Calu3 (cell line): ENCODE measurements around the gene PARD3. TPM values are rescaled to one million over a fixed set of nuclear protein-coding genes. Genes with fewer than 3 reads are reported as not detected.

ENCODE experiments used
- BruUV-seq: library from RNA; stranded (reverse); fragments of 400-500 nt; replicated peaks from 2 replicates; lab custom pipeline; 2021; lab: Mats Ljungman, UMichigan
- CTCF ChIA-PET: fragments of 300-600 bp; sonication (Branson Sonifier 250); formaldehyde crosslinking; loops from one replicate; lab custom pipeline; 2022; ENCODE audit warnings: antibody characterized with exemption; lab: Charles Lee
- DNase-seq: peaks from one replicate; pipeline ENCODE4 v3.0.0; 2022
- H3K27ac Mint-ChIP-seq: one replicate; pipeline ENCODE4 v1.8.0; 2022; ENCODE audit warnings: mixed read lengths; ENCODE audit not compliant: unreplicated experiment
- H3K27me3 Mint-ChIP-seq: one replicate; pipeline ENCODE4 v1.8.0; 2022; ENCODE audit warnings: mixed read lengths; ENCODE audit not compliant: unreplicated experiment
- H3K36me3 Mint-ChIP-seq: one replicate; pipeline ENCODE4 v1.8.0; 2022; ENCODE audit warnings: mild to moderate bottlenecking, moderate library complexity, mixed read lengths; ENCODE audit not compliant: insufficient read depth, unreplicated experiment
- H3K4me1 Mint-ChIP-seq: one replicate; pipeline ENCODE4 v1.8.0; 2022; ENCODE audit warnings: mild to moderate bottlenecking, low read depth, mixed read lengths; ENCODE audit not compliant: unreplicated experiment
- H3K4me3 Mint-ChIP-seq: one replicate; pipeline ENCODE4 v1.8.0; 2022; ENCODE audit warnings: mild to moderate bottlenecking, low read depth, moderate library complexity, mixed read lengths; ENCODE audit not compliant: unreplicated experiment
- H3K9me3 Mint-ChIP-seq: one replicate; pipeline ENCODE4 v1.8.0; 2022; ENCODE audit warnings: low read depth, mixed read lengths; ENCODE audit not compliant: unreplicated experiment
- CTCF ChIP-seq: fragments of 200-600 bp; IDR thresholded peaks from one replicate; pipeline ENCODE4 v1.8.0; 2022; ENCODE audit warnings: antibody characterized with exemption; ENCODE audit not compliant: unreplicated experiment
- intact Hi-C: fragments of 100-400 bp; cut with micrococcal nuclease; formaldehyde crosslinking; loops from one replicate; pipeline ENCODE4 v1.10.0; 2022; ENCODE audit not compliant: unreplicated experiment
- total RNA-seq: library from RNA; stranded (reverse); gene quantifications from 2 replicates; pipeline ENCODE4 v1.2.3, GENCODE V29; 2022

The PARD3 gene
- total RNA-seq, 1 experiment from 2014 or later = 62.4 TPM

- Mint-ChIP-seq H3K36me3 (no peaks in the 10 kb centered on the region), H3K27me3 (no peaks in the 10 kb centered on the region), H3K4me1 (no peaks in the 10 kb centered on the region), H3K27ac (no peak overlapping the region), H3K4me3 (no peak overlapping the region), H3K9me3 (no peaks in the 10 kb centered on the region)
- DNase-seq = no peak
- intact Hi-C loops = no loop called here
- CTCF ChIA-PET = no interaction called here
- no TSS peak for BruUV-seq
- no peak for TF ChIP-seq CTCF
Observed at GRCh38 chr10:34384372-34384771, 430.7 kb downstream of the PARD3 start.

GRCh38 chr10:34382626-34383025 lies 432.5 kb downstream of the PARD3 start:
- no peaks in the 10 kb centered on the region for H3K4me1 Mint-ChIP-seq
- BruUV-seq = no TSS peak
- TF ChIP-seq CTCF = no peak
- H3K27ac Mint-ChIP-seq = no peak overlapping the region
- CTCF ChIA-PET = interaction anchor here (0.6 kb wide), 2 partner anchors 11 to 25 kb away, joined by 3 read pairs; no protein-coding TSS in a partner anchor
- H3K27me3 Mint-ChIP-seq = no peaks in the 10 kb centered on the region
- H3K9me3 Mint-ChIP-seq = no peaks in the 10 kb centered on the region
- intact Hi-C loops = no loop called here
- no peak for DNase-seq
- H3K4me3 Mint-ChIP-seq = no peak overlapping the region
- no peaks in the 10 kb centered on the region for H3K36me3 Mint-ChIP-seq

GRCh38 chr10:34380856-34381255 lies 434.2 kb downstream of the PARD3 start:
- Mint-ChIP-seq H3K36me3 (peaks cover 3% of the 10 kb centered on the region), H3K27ac (no peak overlapping the region), H3K4me1 (no peaks in the 10 kb centered on the region), H3K9me3 (no peaks in the 10 kb centered on the region), H3K27me3 (no peaks in the 10 kb centered on the region), H3K4me3 (no peak overlapping the region)
- CTCF ChIA-PET = no interaction called here
- intact Hi-C loops = no loop called here
- no peak for TF ChIP-seq CTCF
- no peak for DNase-seq
- no TSS peak for BruUV-seq

GRCh38 chr10:34378297-34378696 lies 436.8 kb downstream of the PARD3 start:
- H3K4me3 Mint-ChIP-seq = no peak overlapping the region
- peaks cover 3% of the 10 kb centered on the region for H3K36me3 Mint-ChIP-seq
- no TSS peak for BruUV-seq
- no peak overlapping the region for H3K27ac Mint-ChIP-seq
- CTCF ChIA-PET = no interaction called here
- H3K9me3 Mint-ChIP-seq = no peaks in the 10 kb centered on the region
- no peak for DNase-seq
- TF ChIP-seq CTCF = no peak
- intact Hi-C loops = no loop called here
- no peaks in the 10 kb centered on the region for H3K4me1 Mint-ChIP-seq
- H3K27me3 Mint-ChIP-seq = no peaks in the 10 kb centered on the region

- CTCF ChIA-PET = no interaction called here
- no peak overlapping the region for H3K4me3 Mint-ChIP-seq
- no peak overlapping the region for H3K27ac Mint-ChIP-seq
- TF ChIP-seq CTCF = no peak
- no peaks in the 10 kb centered on the region for H3K9me3 Mint-ChIP-seq
- no peaks in the 10 kb centered on the region for H3K27me3 Mint-ChIP-seq
- peaks cover 3% of the 10 kb centered on the region for H3K36me3 Mint-ChIP-seq
- intact Hi-C loops = no loop called here
- no peaks in the 10 kb centered on the region for H3K4me1 Mint-ChIP-seq
- DNase-seq = no peak
- BruUV-seq = no TSS peak
Observed at GRCh38 chr10:34377833-34378232, 437.3 kb downstream of the PARD3 start.
